Fibroblast of pulmonary artery (primary cell): ENCODE measurements around the gene MYOD1.

ENCODE experiments used
- DNase-seq: peaks from one replicate; pipeline ENCODE4 v3.0.0-alpha.2; 2010; ENCODE audit warnings: low read depth
- H3K4me3 ChIP-seq: replicated peaks from 2 replicates; pipeline ENCODE4 v1.5.1; 2011; ENCODE audit warnings: low read depth, mild to moderate bottlenecking, control low read depth, low read length, moderate library complexity
- TF ChIP-seq, protein P1 (sequence below): IDR thresholded peaks from 2 replicates; pipeline ENCODE4 v1.5.1; 2011; ENCODE audit warnings: mild to moderate bottlenecking, control low read depth, low read length, inconsistent platforms; ENCODE audit errors: missing control alignments

The MYOD1 gene

DNA sequence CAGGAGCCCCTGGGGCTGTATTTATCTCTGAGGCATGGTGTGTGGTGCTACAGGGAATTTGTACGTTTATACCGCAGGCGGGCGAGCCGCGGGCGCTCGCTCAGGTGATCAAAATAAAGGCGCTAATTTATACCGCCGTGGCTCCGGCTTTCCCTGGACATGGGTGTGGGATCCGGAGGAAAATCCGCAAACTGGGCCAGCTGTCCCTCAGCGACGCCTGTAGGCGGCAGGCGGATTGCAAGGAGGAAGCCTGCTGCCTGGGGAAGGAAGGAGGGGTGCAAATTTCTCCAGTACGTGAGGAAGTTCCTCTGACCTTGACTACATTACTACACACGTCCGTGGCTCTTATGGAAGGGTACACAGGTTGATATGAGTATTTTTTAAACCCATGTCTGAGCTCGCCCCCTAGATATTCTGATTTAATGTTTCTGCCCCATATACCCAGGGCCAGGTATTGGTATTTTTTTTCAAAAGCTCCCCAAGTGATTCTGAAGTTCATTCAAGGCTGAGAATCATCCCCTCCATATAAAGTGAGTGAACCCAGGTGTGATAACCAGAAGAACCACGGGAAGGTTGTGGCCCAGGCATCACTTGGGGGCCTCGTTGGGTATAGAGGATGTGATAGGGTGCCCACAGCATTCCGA, 2.8 kb downstream of the MYOD1 start:
- peak; percentile 21 for DNase-seq
- TF ChIP-seq, protein P1, sequence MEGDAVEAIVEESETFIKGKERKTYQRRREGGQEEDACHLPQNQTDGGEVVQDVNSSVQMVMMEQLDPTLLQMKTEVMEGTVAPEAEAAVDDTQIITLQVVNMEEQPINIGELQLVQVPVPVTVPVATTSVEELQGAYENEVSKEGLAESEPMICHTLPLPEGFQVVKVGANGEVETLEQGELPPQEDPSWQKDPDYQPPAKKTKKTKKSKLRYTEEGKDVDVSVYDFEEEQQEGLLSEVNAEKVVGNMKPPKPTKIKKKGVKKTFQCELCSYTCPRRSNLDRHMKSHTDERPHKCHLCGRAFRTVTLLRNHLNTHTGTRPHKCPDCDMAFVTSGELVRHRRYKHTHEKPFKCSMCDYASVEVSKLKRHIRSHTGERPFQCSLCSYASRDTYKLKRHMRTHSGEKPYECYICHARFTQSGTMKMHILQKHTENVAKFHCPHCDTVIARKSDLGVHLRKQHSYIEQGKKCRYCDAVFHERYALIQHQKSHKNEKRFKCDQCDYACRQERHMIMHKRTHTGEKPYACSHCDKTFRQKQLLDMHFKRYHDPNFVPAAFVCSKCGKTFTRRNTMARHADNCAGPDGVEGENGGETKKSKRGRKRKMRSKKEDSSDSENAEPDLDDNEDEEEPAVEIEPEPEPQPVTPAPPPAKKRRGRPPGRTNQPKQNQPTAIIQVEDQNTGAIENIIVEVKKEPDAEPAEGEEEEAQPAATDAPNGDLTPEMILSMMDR, result peak; percentile 45
- no peak overlapping the region for H3K4me3 ChIP-seq

DNA sequence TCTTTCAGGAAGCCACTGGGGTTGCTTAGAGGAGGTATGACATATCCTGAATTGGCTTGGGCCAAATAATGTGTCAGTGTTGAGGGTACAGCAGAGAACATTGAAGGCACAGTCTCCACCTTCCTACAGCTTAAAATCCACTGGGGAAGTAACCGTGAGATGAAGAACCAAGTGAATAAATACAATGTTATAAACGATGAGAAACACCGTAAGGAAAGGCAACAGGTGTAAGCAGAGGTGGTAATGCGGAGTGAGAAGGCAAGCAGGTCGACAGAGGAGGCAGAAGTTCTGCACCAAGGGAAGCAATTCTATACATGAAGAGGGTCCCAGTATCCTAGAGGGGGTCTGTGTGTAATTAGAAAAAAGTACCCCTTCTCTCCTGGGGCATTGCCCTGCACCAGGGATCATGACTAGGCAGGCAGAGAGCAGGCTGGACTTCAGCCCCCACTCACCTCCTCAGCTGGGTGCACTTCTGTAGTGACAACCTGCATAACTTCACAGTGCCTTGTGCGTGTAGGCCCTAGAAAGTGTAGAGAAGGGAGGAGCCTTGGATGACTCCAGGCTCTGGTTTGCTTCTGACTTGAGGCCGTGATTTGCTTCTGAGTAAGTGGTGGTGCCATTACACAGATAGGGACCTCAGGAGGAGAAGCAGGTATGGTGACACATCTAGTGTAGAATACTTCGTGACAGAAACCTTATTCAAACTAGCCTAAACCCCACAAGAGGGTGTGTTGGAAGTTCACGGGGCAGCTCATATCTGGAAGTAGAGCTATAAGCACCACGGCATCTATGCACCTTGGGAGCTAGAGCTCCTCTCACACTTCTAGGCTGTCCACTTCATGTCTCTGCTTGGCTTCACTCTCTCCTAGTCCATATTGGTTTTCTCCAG, 4.9 kb downstream of the MYOD1 start:
- no peak overlapping the region for H3K4me3 ChIP-seq
- TF ChIP-seq, protein P1, result no peak
- DNase-seq, result no peak

DNA sequence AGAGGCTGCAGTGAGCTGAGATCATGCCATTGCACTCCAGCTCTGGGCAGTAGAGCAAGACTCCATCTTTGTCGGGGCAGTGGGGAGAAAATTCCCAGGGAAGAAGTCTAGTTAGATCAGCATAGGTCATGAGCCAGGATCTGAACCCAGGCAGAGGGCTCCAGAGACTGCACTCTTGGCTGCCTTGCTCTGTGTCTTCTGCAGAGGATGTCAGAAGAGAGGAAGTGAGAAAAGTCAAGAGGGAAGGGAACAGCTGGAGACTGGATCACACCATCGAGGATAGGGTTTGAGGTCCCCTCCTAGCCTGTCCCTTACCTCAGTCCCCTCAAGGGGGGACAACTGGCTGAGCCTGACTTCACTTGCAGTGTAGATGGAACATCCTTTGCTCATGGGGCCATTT, 5.8 kb downstream of the MYOD1 start:
- TF ChIP-seq, protein P1, result no peak
- DNase-seq, result no peak
- H3K4me3 ChIP-seq, result no peak overlapping the region

DNA sequence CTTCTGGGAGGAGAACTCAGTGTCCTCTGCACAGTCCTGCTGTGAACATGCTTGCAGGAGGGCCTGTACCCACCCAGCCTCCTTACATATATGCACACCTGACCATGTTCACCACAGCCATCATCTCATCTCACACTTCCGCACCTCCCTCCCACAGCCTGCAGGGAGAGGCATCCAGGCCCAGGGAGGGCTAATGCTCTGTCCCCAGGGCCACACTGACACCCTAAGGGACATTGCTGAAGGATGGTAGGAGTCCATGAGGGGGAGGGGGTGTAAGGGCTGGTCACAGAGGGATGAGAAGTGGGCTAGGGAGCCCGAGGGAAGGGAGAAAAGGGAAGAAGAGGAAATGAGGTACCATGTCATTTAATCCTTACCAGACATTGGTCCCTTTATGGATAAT, 10.8 kb downstream of the MYOD1 start:
- TF ChIP-seq, protein P1, result no peak
- H3K4me3 ChIP-seq, result no peak overlapping the region
- no peak for DNase-seq

DNA sequence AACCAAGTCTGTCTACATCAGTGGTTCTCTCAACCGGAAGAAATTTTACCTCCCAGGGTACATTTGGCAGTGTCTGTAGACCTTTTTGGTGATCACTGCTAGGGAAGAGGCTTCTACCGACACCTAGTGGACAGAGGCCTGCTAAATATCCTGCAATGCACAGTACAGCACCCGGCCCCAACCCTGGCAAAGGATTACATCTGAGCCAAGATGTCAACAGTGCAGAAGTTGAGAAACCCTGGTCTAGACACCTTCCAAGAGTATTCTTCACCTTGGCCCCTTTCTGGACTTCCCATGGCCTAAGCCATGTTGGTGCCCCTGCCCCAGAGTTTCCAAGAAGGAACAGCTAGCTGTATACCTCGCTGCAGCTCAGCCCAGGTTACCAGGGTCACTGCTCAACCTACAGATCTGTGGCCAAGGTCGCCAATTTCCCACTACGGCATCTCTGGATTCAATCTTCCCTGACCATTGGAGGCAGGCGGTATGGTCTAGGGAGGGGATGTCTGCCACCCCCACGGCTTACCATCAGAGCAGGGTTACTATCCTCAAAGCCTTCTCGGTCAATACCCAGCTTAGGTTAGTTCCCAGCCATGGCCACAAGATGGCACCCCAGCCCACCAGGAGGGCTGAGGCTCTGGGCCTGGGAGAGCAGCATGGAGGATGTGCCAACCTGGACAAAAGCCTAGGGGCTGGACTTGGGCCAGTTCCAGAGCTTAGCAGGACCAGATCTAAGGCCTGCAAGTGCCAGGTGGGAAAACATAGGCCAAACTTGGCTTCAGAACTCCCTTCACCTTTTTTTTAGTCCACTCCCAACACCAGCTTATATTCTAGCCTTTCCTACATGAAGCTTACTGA, 11.5 kb downstream of the MYOD1 start:
- peak; percentile 78 for DNase-seq
- no peak overlapping the region for H3K4me3 ChIP-seq
- TF ChIP-seq, protein P1, result peak; percentile 97

DNA sequence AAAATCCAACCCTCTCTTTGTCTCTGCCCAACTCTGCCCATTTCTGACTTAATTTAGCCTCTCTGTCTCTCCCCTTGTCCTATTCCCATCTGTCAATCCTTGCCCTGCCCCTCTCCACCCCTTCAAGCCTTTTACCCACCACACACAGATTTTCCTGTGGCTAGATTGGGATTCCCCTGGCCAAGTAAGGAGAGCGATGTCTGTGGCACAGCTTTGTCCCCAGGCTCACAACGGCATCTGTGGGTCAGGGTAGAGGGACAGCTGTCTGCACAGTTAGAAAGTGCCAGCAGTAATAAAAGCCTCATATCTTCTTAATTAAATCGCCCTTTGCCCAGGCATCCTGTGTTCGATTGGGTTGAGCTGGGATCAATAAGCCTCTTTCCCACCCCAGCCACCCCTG, 13.9 kb downstream of the MYOD1 start:
- no peak for DNase-seq
- H3K4me3 ChIP-seq, result no peak overlapping the region
- TF ChIP-seq, protein P1, result no peak
